Measurements from ENCODE around the gene MOB1B.
"Not testable (repeated sequence)": the region's sequence is repeated elsewhere in the genome, so short reads cannot be mapped to it uniquely, and the experiment has no call there.

DNA sequence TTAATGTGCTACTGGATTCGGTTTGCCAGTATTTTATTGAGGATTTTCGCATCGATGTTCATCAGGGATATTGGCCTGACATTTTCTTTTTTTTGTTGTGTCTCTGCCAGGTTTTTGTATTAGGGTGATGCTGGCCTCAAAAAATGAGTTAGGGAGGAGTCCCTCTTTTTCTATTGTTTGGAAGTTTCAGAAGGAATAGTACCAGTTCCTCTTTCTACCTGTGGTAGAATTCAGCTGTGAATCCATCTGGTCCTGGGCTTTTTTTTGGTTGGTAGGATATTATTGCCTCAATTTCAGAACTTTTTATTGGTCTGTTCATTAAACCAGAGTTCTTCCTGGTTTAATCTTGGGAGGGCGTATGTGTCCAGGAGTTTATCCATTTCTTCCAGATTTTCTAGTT lies 99.2 kb downstream of the MOB1B start:
- TF ChIP-seq, protein P1, sequence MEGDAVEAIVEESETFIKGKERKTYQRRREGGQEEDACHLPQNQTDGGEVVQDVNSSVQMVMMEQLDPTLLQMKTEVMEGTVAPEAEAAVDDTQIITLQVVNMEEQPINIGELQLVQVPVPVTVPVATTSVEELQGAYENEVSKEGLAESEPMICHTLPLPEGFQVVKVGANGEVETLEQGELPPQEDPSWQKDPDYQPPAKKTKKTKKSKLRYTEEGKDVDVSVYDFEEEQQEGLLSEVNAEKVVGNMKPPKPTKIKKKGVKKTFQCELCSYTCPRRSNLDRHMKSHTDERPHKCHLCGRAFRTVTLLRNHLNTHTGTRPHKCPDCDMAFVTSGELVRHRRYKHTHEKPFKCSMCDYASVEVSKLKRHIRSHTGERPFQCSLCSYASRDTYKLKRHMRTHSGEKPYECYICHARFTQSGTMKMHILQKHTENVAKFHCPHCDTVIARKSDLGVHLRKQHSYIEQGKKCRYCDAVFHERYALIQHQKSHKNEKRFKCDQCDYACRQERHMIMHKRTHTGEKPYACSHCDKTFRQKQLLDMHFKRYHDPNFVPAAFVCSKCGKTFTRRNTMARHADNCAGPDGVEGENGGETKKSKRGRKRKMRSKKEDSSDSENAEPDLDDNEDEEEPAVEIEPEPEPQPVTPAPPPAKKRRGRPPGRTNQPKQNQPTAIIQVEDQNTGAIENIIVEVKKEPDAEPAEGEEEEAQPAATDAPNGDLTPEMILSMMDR (IDR thresholded peaks at IDR 0.05), result not testable (repeated sequence)
- not testable (repeated sequence) for TF ChIP-seq POLR2A (IDR thresholded peaks at IDR 0.05)
